Fibroblast of skin of left biceps (primary cell): ENCODE data around the gene AP3M1.

Experiments used
- DNase-seq, 2 experiments: peaks; one replicate each; pipeline ENCODE4 v3.0.0-alpha.2; 2013; ENCODE audit warnings: low read depth in 2 of 2

The AP3M1 gene

GRCh38 chr10:74114041-74114448 lies 36.6 kb downstream of the AP3M1 start:
- DNase-seq, result no peak

- DNase-seq, result no peak
Measured at GRCh38 chr10:74113546-74113945, 37.1 kb downstream of the AP3M1 start.

- DNase-seq, result no peak
Measured at GRCh38 chr10:74111799-74112198, 38.8 kb downstream of the AP3M1 start.

- no peak for DNase-seq
Measured at GRCh38 chr10:74110120-74110519, 40.5 kb downstream of the AP3M1 start.

GRCh38 chr10:74109452-74109851 lies 41.2 kb downstream of the AP3M1 start:
- DNase-seq, result no peak

GRCh38 chr10:74107391-74107790 lies 43.2 kb downstream of the AP3M1 start:
- no peak for DNase-seq

GRCh38 chr10:74104996-74105395 lies 45.6 kb downstream of the AP3M1 start:
- DNase-seq, result no peak

GRCh38 chr10:74104480-74104879 lies 46.1 kb downstream of the AP3M1 start:
- no peak for DNase-seq

GRCh38 chr10:74103560-74104258 lies 46.9 kb downstream of the AP3M1 start:
- DNase-seq, result no peak

- no peak for DNase-seq
Measured at GRCh38 chr10:74099836-74100235, 50.8 kb downstream of the AP3M1 start.

GRCh38 chr10:74099420-74099819 lies 51.2 kb downstream of the AP3M1 start:
- no peak for DNase-seq

GRCh38 chr10:74097776-74098175 lies 52.9 kb downstream of the AP3M1 start:
- no peak for DNase-seq

- DNase-seq, result no peak
Measured at GRCh38 chr10:74096777-74097176, 53.9 kb downstream of the AP3M1 start.

- DNase-seq, result no peak
Measured at GRCh38 chr10:74094231-74094630, 56.4 kb downstream of the AP3M1 start.

GRCh38 chr10:74093530-74094164 lies 57.0 kb downstream of the AP3M1 start:
- no peak for DNase-seq

GRCh38 chr10:74092372-74092771 lies 58.3 kb downstream of the AP3M1 start:
- no peak for DNase-seq

GRCh38 chr10:74088722-74089121 lies 61.9 kb downstream of the AP3M1 start:
- DNase-seq, result no peak

GRCh38 chr10:74086317-74086716 lies 64.3 kb downstream of the AP3M1 start:
- no peak for DNase-seq

GRCh38 chr10:74084955-74085354 lies 65.7 kb downstream of the AP3M1 start:
- DNase-seq, result no peak

- no peak for DNase-seq
Measured at GRCh38 chr10:74083304-74083703, 67.3 kb downstream of the AP3M1 start.

GRCh38 chr10:74081941-74082718 lies 68.5 kb downstream of the AP3M1 start:
- no peak for DNase-seq

GRCh38 chr10:74081192-74081803 lies 69.3 kb downstream of the AP3M1 start:
- DNase-seq, result no peak
